H4 (cell line): Measurements from ENCODE around the gene ARHGAP12. TPM values are rescaled to one million over a fixed set of nuclear protein-coding genes. Genes with fewer than 3 reads are reported as not detected.
"Not testable (repeated sequence)": the region's sequence is repeated elsewhere in the genome, so short reads cannot be mapped to it uniquely, and the experiment has no call there.

Experiments used
- DNase-seq: peaks from one replicate; pipeline ENCODE4 v3.0.0-alpha.2; 2015; ENCODE audit warnings: low spot score
- total RNA-seq: library from RNA; depleted of rRNA; stranded (reverse); fragments of >200 nt; shearing (Covaris generic); gene quantifications from 2 replicates; pipeline ENCODE4 v1.2.3, GENCODE V29; 2014; rRNA removed

Gene ARHGAP12
- 18.6 and 18.7 TPM in 2 replicates for total RNA-seq

GRCh38 chr10:31928549-31929260 is at the start of gene ARHGAP12:
Gene ARHGAP12 (minus strand): TSS chr10:31928831. CDS start chr10:31908855, 19,976 bp downstream.
- DNase-seq, result peak; percentile 60

GRCh38 chr10:31978156-31978483 is 49.5 kb upstream of the ARHGAP12 start:
- no peak for DNase-seq

- DNase-seq, result no peak
Measured at GRCh38 chr10:31977440-31978155, 49.0 kb upstream of the ARHGAP12 start.

- no peak for DNase-seq
Measured at GRCh38 chr10:31975157-31975765, 46.6 kb upstream of the ARHGAP12 start.

- no peak for DNase-seq
Measured at GRCh38 chr10:31974434-31975124, 45.9 kb upstream of the ARHGAP12 start.

GRCh38 chr10:31972519-31973041 is 43.9 kb upstream of the ARHGAP12 start:
- no peak for DNase-seq

- DNase-seq, result not testable (repeated sequence)
Measured at GRCh38 chr10:31969847-31970246, 41.2 kb upstream of the ARHGAP12 start.

GRCh38 chr10:31963589-31963980 is 35.0 kb upstream of the ARHGAP12 start:
- no peak for DNase-seq

GRCh38 chr10:31962826-31963588 is 34.4 kb upstream of the ARHGAP12 start:
- DNase-seq, result no peak

- peak; percentile 24 for DNase-seq
Measured at GRCh38 chr10:31961277-31962074, 32.8 kb upstream of the ARHGAP12 start.

GRCh38 chr10:31959461-31960173 is 31.0 kb upstream of the ARHGAP12 start:
- no peak for DNase-seq

GRCh38 chr10:31958856-31959255 is 30.2 kb upstream of the ARHGAP12 start:
- DNase-seq, result no peak

- DNase-seq, result no peak
Measured at GRCh38 chr10:31956200-31956946, 27.7 kb upstream of the ARHGAP12 start.

GRCh38 chr10:31954410-31955191 is 26.0 kb upstream of the ARHGAP12 start:
- DNase-seq, result no peak

GRCh38 chr10:31953480-31953879 is 24.8 kb upstream of the ARHGAP12 start:
- DNase-seq, result no peak

GRCh38 chr10:31953080-31953479 is 24.4 kb upstream of the ARHGAP12 start:
- DNase-seq, result no peak

- DNase-seq, result no peak
Measured at GRCh38 chr10:31952066-31952465, 23.4 kb upstream of the ARHGAP12 start.

GRCh38 chr10:31949266-31949665 is 20.6 kb upstream of the ARHGAP12 start:
- DNase-seq, result no peak
